ENCODE measurements around the gene SPATA24.
"Not testable (repeated sequence)": the region's sequence is repeated elsewhere in the genome, so short reads cannot be mapped to it uniquely, and the experiment has no call there.

SPATA24 gene

GRCh38 chr5:139446956-139447779 is 43.3 kb upstream of the SPATA24 start:
- no peak overlapping the region for H3K27ac ChIP-seq (ENCODE audit: low read length)
- TF ChIP-seq EZH2phosphoT487 (IDR thresholded peaks at IDR 0.05; ENCODE audit: low read length) = no peak
- no peak for TF ChIP-seq CTCF (IDR thresholded peaks at IDR 0.05; ENCODE audit: low read length)
- TF ChIP-seq EZH2 (optimal IDR thresholded peaks at IDR 0.05; ENCODE audit: low read depth, low read length) = no peak
- no peaks in the 10 kb centered on the region for H3F3A ChIP-seq (ENCODE audit: insufficient read depth, low read length)
- H3K4me2 ChIP-seq (ENCODE audit: low read depth, low read length) = no peak overlapping the region
- no peaks in the 10 kb centered on the region for H3K9me2 ChIP-seq (replicated peaks; ENCODE audit: insufficient read depth, low read length)
- H3K4me3 ChIP-seq (ENCODE audit: low read length) = no peak overlapping the region
- H3K36me3 ChIP-seq (replicated peaks; ENCODE audit: insufficient read depth, low read length) = no peaks in the 10 kb centered on the region
- no peak for DNase-seq
- no peaks in the 10 kb centered on the region for H4K20me1 ChIP-seq (ENCODE audit: insufficient read depth, low read length)
- no peaks in the 10 kb centered on the region for H3K27me3 ChIP-seq (replicated peaks; ENCODE audit: insufficient read depth, low read length)
- H3K4me1 ChIP-seq (ENCODE audit: low read length) = no peaks in the 10 kb centered on the region
- no peak overlapping the region for H3K9ac ChIP-seq (ENCODE audit: low read length)
- H3K9me3 ChIP-seq (replicated peaks; ENCODE audit: insufficient read depth, low read length) = no peaks in the 10 kb centered on the region
- no peak overlapping the region for H2AFZ ChIP-seq (ENCODE audit: low read length)
- H3K79me2 ChIP-seq (ENCODE audit: low read length) = no peaks in the 10 kb centered on the region

- Histone ChIP-seq H3K4me3 (ENCODE audit: low read length) (no peak overlapping the region), H2AFZ (ENCODE audit: low read length) (no peak overlapping the region), H3K9me2 (replicated peaks; ENCODE audit: insufficient read depth, low read length) (no peaks in the 10 kb centered on the region), H3K9me3 (replicated peaks; ENCODE audit: insufficient read depth, low read length) (no peaks in the 10 kb centered on the region), H3K36me3 (replicated peaks; ENCODE audit: insufficient read depth, low read length) (no peaks in the 10 kb centered on the region), H3K27me3 (replicated peaks; ENCODE audit: insufficient read depth, low read length) (no peaks in the 10 kb centered on the region), H3K4me1 (ENCODE audit: low read length) (no peaks in the 10 kb centered on the region), H3F3A (ENCODE audit: insufficient read depth, low read length) (no peaks in the 10 kb centered on the region), H3K9ac (ENCODE audit: low read length) (no peak overlapping the region), H4K20me1 (ENCODE audit: insufficient read depth, low read length) (no peaks in the 10 kb centered on the region), H3K4me2 (ENCODE audit: low read depth, low read length) (no peak overlapping the region), H3K27ac (ENCODE audit: low read length) (no peak overlapping the region), H3K79me2 (ENCODE audit: low read length) (no peaks in the 10 kb centered on the region)
- TF ChIP-seq EZH2phosphoT487 (IDR thresholded peaks at IDR 0.05; ENCODE audit: low read length) = no peak
- no peak for TF ChIP-seq CTCF (IDR thresholded peaks at IDR 0.05; ENCODE audit: low read length)
- TF ChIP-seq EZH2 (optimal IDR thresholded peaks at IDR 0.05; ENCODE audit: low read depth, low read length) = no peak
- no peak for DNase-seq
These were observed 41.7 kb upstream of the SPATA24 start for GRCh38 chr5:139445325-139446170.

- Histone ChIP-seq H3K27me3 (replicated peaks; ENCODE audit: insufficient read depth, low read length) (no peaks in the 10 kb centered on the region), H3K9ac (ENCODE audit: low read length) (no peak overlapping the region), H3K4me2 (ENCODE audit: low read depth, low read length) (no peak overlapping the region), H3F3A (ENCODE audit: insufficient read depth, low read length) (no peaks in the 10 kb centered on the region), H3K4me3 (ENCODE audit: low read length) (no peak overlapping the region), H3K9me2 (replicated peaks; ENCODE audit: insufficient read depth, low read length) (no peaks in the 10 kb centered on the region), H3K4me1 (ENCODE audit: low read length) (peaks cover 6% of the 10 kb centered on the region), H3K36me3 (replicated peaks; ENCODE audit: insufficient read depth, low read length) (no peaks in the 10 kb centered on the region), H2AFZ (ENCODE audit: low read length) (no peak overlapping the region), H3K79me2 (ENCODE audit: low read length) (no peaks in the 10 kb centered on the region), H4K20me1 (ENCODE audit: insufficient read depth, low read length) (no peaks in the 10 kb centered on the region), H3K9me3 (replicated peaks; ENCODE audit: insufficient read depth, low read length) (no peaks in the 10 kb centered on the region), H3K27ac (ENCODE audit: low read length) (no peak overlapping the region)
- no peak for DNase-seq
- TF ChIP-seq EZH2phosphoT487 (IDR thresholded peaks at IDR 0.05; ENCODE audit: low read length) (no peak), EZH2 (optimal IDR thresholded peaks at IDR 0.05; ENCODE audit: low read depth, low read length) (no peak), CTCF (IDR thresholded peaks at IDR 0.05; ENCODE audit: low read length) (no peak)
These were observed 40.1 kb upstream of the SPATA24 start for GRCh38 chr5:139443831-139444453.

GRCh38 chr5:139440416-139440815 is 36.5 kb upstream of the SPATA24 start:
- H3K27ac ChIP-seq (ENCODE audit: low read length); H3K9me3 ChIP-seq (replicated peaks; ENCODE audit: insufficient read depth, low read length); DNase-seq; H2AFZ ChIP-seq (ENCODE audit: low read length); H3K9ac ChIP-seq (ENCODE audit: low read length); H3K4me3 ChIP-seq (ENCODE audit: low read length); H3K9me2 ChIP-seq (replicated peaks; ENCODE audit: insufficient read depth, low read length); H3K27me3 ChIP-seq (replicated peaks; ENCODE audit: insufficient read depth, low read length); H3K36me3 ChIP-seq (replicated peaks; ENCODE audit: insufficient read depth, low read length); H3K79me2 ChIP-seq (ENCODE audit: low read length); H3F3A ChIP-seq (ENCODE audit: insufficient read depth, low read length); H4K20me1 ChIP-seq (ENCODE audit: insufficient read depth, low read length); H3K4me2 ChIP-seq (ENCODE audit: low read depth, low read length): not testable (repeated sequence)
- H3K4me1 ChIP-seq (ENCODE audit: low read length) = peaks cover 10% of the 10 kb centered on the region

Data from MM.1S (cell line).